ENCODE measurements around the gene RFTN2. TPM values are rescaled to one million over a fixed set of nuclear protein-coding genes. Genes with fewer than 3 reads are reported as not detected.

RFTN2 gene
- polyA plus RNA-seq, 1 donor (not counting 4 experiments of a cell fraction or from before 2014, with no cell fraction given), result 0.37 TPM

- FAIRE-seq (no peak), DNase-seq (ENCODE audit: low read depth, low spot score) (no peak)
- no peaks in the 10 kb centered on the region for H3K27me3 ChIP-seq (ENCODE audit: control insufficient read depth, extremely low read depth, insufficient read depth, low read length)
- H3K36me3 ChIP-seq (ENCODE audit: control insufficient read depth in 2 of 2, extremely low read depth in 1 of 2, insufficient read depth in 2 of 2, low read length in 2 of 2), result no peaks in the 10 kb centered on the region
- H3K4me2 ChIP-seq (ENCODE audit: control insufficient read depth, extremely low read depth, insufficient read depth, low read depth, low read length), result no peak overlapping the region
- H2AFZ ChIP-seq (ENCODE audit: control insufficient read depth, low read length), result peak overlapping the region; percentile 49
- no peaks in the 10 kb centered on the region for H4K20me1 ChIP-seq (ENCODE audit: control insufficient read depth, extremely low read depth, insufficient read depth, low read length)
- H3K4me1 ChIP-seq (ENCODE audit: control insufficient read depth, extremely low read depth, insufficient read depth, low read length), result peaks cover 10% of the 10 kb centered on the region
- no peaks in the 10 kb centered on the region for H3K9me1 ChIP-seq (ENCODE audit: control insufficient read depth, extremely low read depth, insufficient read depth, low read length)
- no peak overlapping the region for H3K27ac ChIP-seq (ENCODE audit: control insufficient read depth, insufficient read depth, low read length)
- H3K9me3 ChIP-seq (ENCODE audit: control insufficient read depth, low read depth, low read length), result no peaks in the 10 kb centered on the region
- dilution Hi-C loops (cut with MboI; ENCODE audit: extremely low pct_ligation_motif_present, low sequenced_read_pairs), result no loop called here
- H3K9ac ChIP-seq (ENCODE audit: control insufficient read depth, extremely low read depth, insufficient read depth, low read length), result no peak overlapping the region
- no peaks in the 10 kb centered on the region for H3K79me2 ChIP-seq (ENCODE audit: control insufficient read depth, insufficient read depth, low read length)
- TF ChIP-seq EZH2 (IDR thresholded peaks at IDR 0.05; ENCODE audit: low read length) (no peak), CTCF (optimal IDR thresholded peaks at IDR 0.05 in 1 of 3, IDR thresholded peaks at IDR 0.05 in 1 of 3, conservative IDR thresholded peaks at IDR 0.05 in 1 of 3; ENCODE audit: extremely low read depth in 1 of 3, insufficient read depth in 2 of 3, low read length in 3 of 3) (no peak)
- H3K4me3 ChIP-seq (ENCODE audit: control insufficient read depth in 2 of 3, extremely low read depth in 1 of 3, insufficient read depth in 2 of 3, low read depth in 1 of 3, low read length in 3 of 3), result no peak overlapping the region
These were observed 48.3 kb downstream of the RFTN2 start for GRCh38 chr2:197626965-197627625.

- no peaks in the 10 kb centered on the region for H3K36me3 ChIP-seq (ENCODE audit: control insufficient read depth in 2 of 2, extremely low read depth in 1 of 2, insufficient read depth in 2 of 2, low read length in 2 of 2)
- H3K9me3 ChIP-seq (ENCODE audit: control insufficient read depth, low read depth, low read length), result no peaks in the 10 kb centered on the region
- FAIRE-seq (no peak), DNase-seq (ENCODE audit: low read depth, low spot score) (no peak)
- dilution Hi-C loops (cut with MboI; ENCODE audit: extremely low pct_ligation_motif_present, low sequenced_read_pairs), result no loop called here
- H3K79me2 ChIP-seq (ENCODE audit: control insufficient read depth, insufficient read depth, low read length), result no peaks in the 10 kb centered on the region
- no peak for TF ChIP-seq EZH2 (IDR thresholded peaks at IDR 0.05; ENCODE audit: low read length)
- TF ChIP-seq CTCF (optimal IDR thresholded peaks at IDR 0.05 in 1 of 3, IDR thresholded peaks at IDR 0.05 in 1 of 3, conservative IDR thresholded peaks at IDR 0.05 in 1 of 3; ENCODE audit: extremely low read depth in 1 of 3, insufficient read depth in 2 of 3, low read length in 3 of 3), result no peak
- no peak overlapping the region for H3K4me3 ChIP-seq (ENCODE audit: control insufficient read depth in 2 of 3, extremely low read depth in 1 of 3, insufficient read depth in 2 of 3, low read depth in 1 of 3, low read length in 3 of 3)
- no peak overlapping the region for H3K9ac ChIP-seq (ENCODE audit: control insufficient read depth, extremely low read depth, insufficient read depth, low read length)
- no peak overlapping the region for H3K27ac ChIP-seq (ENCODE audit: control insufficient read depth, insufficient read depth, low read length)
- peaks cover 4% of the 10 kb centered on the region for H3K4me1 ChIP-seq (ENCODE audit: control insufficient read depth, extremely low read depth, insufficient read depth, low read length)
- H3K9me1 ChIP-seq (ENCODE audit: control insufficient read depth, extremely low read depth, insufficient read depth, low read length), result no peaks in the 10 kb centered on the region
- H2AFZ ChIP-seq (ENCODE audit: control insufficient read depth, low read length), result no peak overlapping the region
- no peaks in the 10 kb centered on the region for H3K27me3 ChIP-seq (ENCODE audit: control insufficient read depth, extremely low read depth, insufficient read depth, low read length)
- H3K4me2 ChIP-seq (ENCODE audit: control insufficient read depth, extremely low read depth, insufficient read depth, low read depth, low read length), result no peak overlapping the region
- no peaks in the 10 kb centered on the region for H4K20me1 ChIP-seq (ENCODE audit: control insufficient read depth, extremely low read depth, insufficient read depth, low read length)
These were observed 55.3 kb downstream of the RFTN2 start for GRCh38 chr2:197620133-197620532.

All from keratinocyte (primary cell).